CD4-positive, alpha-beta T cell treated with Interleukin-12 subunit alpha and Interleukin-12 subunit beta, for 1 hour (primary cell): ENCODE data around the gene ZFP69B.

Experiments used
- DNase-seq: peaks from one replicate; pipeline ENCODE4 v3.0.0-alpha.2; 2020

Gene ZFP69B

DNA sequence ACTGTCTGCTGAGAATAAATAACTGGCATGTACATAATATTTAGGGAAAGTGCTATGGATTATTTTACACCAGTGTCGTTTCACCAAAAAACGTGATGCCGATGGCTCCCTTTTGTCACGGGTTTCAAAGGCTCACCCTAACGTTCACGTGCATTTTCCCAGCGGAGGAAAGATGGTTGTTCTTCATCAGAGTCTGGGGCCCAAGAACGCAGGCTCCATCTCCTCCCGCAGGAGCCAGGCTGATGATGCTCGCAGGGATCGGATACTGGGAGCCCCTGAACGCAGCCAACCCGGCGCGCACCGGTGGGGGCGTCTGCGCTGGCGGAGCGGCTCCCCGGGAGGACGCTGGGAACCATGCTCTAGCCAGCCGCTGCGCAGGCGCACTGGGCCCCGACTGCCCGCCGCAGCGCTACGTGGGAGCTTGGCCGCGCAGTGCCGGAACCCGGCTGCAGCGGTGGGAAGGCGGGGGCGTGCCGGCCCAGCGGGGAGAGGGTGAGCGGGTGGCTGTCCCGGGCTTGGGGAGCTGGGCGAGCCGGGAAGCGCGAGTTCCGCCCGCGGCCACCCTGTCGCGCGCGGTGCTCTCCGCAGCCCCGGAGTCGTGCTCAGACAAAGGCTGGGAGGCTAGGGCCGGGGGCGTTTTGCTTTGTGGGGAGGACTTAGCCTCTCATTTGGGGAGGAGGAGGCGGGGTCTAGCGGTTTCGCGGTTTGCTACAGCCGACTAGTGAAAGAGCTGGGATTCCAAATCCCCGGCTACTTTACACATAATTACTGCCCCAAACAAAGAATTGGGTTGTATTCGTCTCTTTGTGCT, at the start of gene ZFP69B:
Gene ZFP69B (plus strand): TSS at position 793 of the 811 bp plus-strand sequence. CDS start 486 bp downstream, outside the sequence.
- peak; percentile 89 for DNase-seq

DNA sequence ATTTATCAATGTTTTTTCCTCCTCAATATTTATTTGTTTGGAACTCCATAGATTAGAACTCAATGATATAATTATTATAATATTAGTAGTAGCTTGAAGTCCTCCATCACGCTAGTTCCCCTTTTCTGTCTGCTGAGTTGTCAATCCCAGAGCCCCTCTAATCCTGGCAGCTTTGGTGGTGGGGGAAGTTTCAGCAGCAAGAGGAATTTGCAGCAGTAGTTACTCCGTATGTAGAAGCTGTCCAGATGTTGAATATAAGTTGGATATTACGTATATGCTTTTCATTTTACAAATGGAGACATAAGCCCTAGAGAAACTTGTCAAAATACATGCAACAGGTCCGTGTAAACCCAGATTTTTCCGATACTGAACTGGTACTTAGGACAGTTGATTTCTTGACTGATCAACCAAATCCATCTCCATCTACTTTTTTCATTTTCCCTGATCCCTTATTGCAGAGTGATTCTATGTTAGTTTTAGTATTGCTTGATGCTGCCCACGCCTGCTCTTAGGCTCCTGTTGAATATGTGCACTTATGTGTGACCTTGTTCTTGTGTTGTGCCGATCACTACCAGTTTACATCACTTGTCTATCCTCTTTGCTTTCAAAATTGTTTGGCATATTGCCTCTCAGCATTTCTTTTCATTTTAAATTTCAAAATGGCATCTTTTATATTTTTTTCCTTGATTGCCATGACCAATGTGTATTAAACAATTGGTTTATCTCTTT, 48.6 kb upstream of the ZFP69B start:
- DNase-seq = no peak

GRCh38 chr1:40404670-40405462, 45.4 kb upstream of the ZFP69B start:
- peak; percentile 76 for DNase-seq

- DNase-seq = no peak
These were observed 44.5 kb upstream of the ZFP69B start for GRCh38 chr1:40405812-40406211.

GRCh38 chr1:40407453-40407852, 42.8 kb upstream of the ZFP69B start:
- DNase-seq = no peak

- no peak for DNase-seq
These were observed 40.8 kb upstream of the ZFP69B start for GRCh38 chr1:40409467-40409866.

DNA sequence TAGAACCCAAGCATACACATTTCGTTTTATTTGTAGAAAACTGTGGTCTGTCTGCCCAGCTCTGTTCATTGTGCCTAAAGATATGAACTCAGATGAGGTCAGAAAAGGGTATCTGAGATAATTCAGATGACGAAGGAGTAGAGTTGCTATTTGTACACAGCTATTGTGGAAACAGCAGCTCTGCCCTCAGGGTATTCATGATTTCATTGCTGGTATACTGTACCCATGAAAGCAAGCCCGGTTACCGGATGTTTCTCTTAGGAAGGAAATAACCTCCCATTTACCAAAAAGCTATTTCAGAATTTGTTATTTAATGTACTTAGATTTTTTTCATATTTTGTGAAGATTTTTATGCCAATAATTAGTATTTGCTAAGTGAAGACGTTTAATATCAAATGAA, 39.0 kb upstream of the ZFP69B start:
- no peak for DNase-seq

- no peak for DNase-seq
These were observed 38.4 kb upstream of the ZFP69B start for GRCh38 chr1:40411843-40412242.

DNA sequence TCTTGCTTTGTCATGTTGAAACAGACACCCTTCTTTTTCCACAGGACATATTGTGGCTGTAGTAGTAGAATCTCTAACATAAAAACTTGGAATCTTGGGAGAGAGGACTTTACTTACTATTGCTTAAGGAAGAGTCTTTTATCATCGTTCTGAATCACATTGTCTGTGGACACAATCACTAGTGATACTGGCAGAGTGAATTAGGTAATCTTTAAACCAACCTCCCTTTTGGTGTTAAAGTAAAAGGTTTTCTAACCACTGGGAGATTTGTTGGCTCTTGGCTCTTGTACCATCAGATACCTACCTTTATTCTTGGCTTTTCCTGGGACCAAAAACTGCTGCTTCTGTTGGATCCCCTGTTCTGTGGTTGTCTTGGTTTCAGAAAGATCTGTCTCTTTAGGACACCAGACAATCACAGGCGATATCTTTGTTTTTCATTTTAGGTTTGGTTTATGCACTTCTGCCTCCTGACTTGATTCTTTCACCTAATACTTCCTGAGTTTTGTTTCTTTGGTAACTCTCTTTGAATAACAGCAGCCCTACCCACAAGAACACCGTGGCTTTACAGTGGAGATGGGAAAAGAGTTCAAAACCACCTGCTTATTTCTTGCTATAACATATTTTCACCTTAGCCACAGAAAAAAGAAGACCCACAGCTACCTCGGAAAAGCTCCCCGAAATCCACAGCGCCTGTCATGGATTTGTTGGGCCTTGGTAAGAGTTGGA, 36.6 kb upstream of the ZFP69B start:
- DNase-seq = no peak

- DNase-seq = no peak
These were observed 35.9 kb upstream of the ZFP69B start for GRCh38 chr1:40414331-40414730.

- no peak for DNase-seq
These were observed 33.6 kb upstream of the ZFP69B start for GRCh38 chr1:40416709-40417108.

GRCh38 chr1:40421431-40422384, 28.6 kb upstream of the ZFP69B start:
- DNase-seq = no peak

- DNase-seq = no peak
These were observed 27.5 kb upstream of the ZFP69B start for GRCh38 chr1:40422630-40423263.

- DNase-seq = no peak
These were observed 27.0 kb upstream of the ZFP69B start for GRCh38 chr1:40423264-40423642.

- DNase-seq = no peak
These were observed 26.2 kb upstream of the ZFP69B start for GRCh38 chr1:40423951-40424618.

DNA sequence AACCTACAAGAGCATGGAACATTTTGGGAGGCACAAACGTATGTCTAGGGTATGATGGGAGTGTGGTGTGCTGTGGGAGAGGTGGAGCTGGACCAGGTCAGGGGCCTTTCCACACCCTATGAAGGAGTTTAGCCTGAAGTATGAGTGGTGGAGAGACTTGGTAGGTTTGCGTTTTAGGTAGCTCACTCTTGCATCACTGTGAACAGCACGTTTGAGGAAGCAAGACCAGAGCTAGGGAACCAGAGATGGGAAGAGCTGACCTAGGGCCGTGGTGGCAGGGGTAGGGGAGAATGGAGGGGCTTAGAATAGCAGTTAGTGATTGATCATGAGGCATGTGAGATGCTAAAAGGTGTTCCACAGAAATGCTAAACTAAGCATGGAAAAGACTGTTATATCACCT, 25.1 kb upstream of the ZFP69B start:
- DNase-seq = no peak

- DNase-seq = no peak
These were observed 18.9 kb upstream of the ZFP69B start for GRCh38 chr1:40431385-40431784.

DNA sequence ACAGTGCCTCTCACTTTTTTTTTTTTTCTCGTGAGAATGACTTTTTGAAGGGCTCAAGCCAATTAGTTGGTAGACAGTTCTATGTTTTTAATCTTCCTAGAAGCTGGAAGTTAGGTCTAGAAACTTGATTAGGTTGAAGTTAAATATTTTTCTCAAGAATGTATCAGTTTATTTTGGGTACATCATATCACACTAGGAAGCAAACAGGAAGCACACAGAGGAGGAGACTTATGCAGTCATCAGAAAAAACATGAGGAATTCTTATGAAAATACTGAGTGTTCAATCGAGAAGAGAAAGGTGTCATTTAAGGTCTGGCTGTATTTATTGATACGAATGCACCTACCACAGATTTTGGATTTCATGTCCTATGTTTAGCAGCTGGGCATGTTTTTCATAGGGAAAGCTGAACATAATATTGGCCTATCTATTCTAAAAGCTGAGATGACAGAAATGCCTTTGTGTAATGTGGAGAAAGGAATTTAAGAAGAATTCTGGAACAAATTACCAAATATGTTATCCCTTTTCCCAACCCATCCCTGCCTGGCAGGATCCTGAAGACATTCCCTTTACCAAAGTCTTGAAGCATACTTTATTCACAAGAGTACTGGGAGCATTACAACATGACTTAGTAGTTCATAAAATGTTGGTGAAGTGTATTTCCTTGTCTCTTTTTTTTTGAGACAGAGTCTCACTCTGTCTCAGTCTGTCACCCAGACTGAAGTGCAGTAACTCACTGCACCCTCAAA, 17.5 kb upstream of the ZFP69B start:
- DNase-seq = no peak

DNA sequence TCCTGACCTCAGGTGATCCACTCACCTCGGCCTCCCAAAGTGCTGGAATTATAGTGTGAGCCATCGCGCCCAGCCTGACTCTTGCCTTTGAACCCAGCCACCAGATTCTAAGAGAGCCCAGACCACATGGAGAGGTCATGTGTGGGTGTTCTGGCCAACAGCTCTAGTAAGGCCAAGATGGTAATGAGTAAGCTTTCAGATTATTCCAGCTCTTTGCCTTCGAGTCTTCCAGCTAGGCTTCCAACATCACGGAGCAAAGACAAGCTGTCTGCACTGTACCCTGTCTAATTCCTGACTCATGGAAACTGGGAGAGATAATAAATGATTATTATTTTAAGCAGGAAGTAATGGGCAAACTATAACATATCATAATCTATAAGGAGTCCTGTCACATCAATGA, 14.8 kb upstream of the ZFP69B start:
- DNase-seq = no peak

DNA sequence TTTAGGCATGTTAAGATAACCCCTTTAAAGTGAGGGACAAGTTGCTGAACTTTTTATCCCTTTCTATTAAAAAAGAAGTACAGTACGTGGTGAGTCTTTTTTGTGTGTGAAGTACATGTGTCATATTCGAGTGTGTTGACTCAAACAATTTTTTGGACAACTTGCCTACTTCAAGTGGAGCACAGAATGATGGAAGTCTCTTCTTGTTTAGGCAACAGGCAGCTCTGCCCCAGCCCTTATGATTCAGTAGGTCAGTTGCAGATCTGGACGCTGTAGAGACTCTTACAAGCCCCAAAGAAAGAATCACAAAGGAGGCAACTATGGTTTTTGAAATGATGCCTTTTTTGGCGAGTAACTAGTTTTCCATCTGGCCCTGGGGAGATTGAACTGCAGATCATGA, 14.4 kb upstream of the ZFP69B start:
- no peak for DNase-seq
